ENCODE results near the gene STX19.

STX19 gene, protein sequence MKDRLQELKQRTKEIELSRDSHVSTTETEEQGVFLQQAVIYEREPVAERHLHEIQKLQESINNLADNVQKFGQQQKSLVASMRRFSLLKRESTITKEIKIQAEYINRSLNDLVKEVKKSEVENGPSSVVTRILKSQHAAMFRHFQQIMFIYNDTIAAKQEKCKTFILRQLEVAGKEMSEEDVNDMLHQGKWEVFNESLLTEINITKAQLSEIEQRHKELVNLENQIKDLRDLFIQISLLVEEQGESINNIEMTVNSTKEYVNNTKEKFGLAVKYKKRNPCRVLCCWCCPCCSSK

DNA sequence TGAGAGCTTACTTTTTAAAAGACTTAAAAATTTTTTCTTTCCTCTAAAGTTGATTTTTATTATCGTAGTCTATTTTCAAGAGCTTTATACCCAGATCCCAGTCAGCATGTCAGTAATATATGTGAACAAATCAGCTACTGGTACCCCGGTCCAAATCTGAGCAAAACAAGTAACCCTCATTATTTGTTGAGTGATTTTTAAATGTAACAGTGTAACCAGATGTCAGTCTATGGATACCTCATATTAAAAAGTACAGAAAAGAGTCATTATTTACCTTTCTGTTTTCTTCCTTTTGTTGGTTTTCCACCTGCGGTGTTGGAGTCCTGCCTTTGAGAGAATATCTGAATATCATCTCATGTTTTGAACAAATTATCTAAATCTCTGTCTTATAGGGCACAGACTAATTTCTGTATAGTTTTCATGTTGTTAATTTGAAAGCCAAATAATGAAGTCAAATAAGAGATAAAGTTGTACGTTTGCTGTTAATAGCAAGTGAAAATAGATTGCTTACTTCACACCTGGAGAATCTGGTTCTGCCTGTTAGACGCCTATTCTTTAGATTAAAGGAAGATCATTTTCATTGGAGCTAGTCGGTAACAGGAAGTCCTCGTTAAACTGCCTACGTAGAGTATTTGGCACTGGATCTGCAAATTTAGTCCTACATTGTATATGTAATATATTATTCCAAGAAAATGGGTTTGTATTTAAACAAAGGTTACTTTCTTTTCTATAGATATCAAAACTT is at the start of gene STX19:
Gene STX19, minus strand, starts transcription at position 505 of the 745 bp plus-strand sequence. CDS start 13,328 bp downstream, outside the sequence.
- H3K36me3 ChIP-seq, result no peaks in the 10 kb centered on the region
- H3K9me3 ChIP-seq, result no peaks in the 10 kb centered on the region
- H3K27me3 ChIP-seq, result no peaks in the 10 kb centered on the region
- TF ChIP-seq, protein P1, sequence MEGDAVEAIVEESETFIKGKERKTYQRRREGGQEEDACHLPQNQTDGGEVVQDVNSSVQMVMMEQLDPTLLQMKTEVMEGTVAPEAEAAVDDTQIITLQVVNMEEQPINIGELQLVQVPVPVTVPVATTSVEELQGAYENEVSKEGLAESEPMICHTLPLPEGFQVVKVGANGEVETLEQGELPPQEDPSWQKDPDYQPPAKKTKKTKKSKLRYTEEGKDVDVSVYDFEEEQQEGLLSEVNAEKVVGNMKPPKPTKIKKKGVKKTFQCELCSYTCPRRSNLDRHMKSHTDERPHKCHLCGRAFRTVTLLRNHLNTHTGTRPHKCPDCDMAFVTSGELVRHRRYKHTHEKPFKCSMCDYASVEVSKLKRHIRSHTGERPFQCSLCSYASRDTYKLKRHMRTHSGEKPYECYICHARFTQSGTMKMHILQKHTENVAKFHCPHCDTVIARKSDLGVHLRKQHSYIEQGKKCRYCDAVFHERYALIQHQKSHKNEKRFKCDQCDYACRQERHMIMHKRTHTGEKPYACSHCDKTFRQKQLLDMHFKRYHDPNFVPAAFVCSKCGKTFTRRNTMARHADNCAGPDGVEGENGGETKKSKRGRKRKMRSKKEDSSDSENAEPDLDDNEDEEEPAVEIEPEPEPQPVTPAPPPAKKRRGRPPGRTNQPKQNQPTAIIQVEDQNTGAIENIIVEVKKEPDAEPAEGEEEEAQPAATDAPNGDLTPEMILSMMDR (IDR thresholded peaks at IDR 0.05), result no peak
- no peak within 1 kb of the TSS for H3K4me3 ChIP-seq (ENCODE audit: low read depth in 1 of 2, low read length in 1 of 2)
- no peaks in the 10 kb centered on the region for H3K4me1 ChIP-seq (ENCODE audit: control insufficient read depth in 1 of 2, insufficient read depth in 1 of 2, low read depth in 1 of 2, low read length in 1 of 2)
- no peak within 1 kb of the TSS for H3K27ac ChIP-seq

DNA sequence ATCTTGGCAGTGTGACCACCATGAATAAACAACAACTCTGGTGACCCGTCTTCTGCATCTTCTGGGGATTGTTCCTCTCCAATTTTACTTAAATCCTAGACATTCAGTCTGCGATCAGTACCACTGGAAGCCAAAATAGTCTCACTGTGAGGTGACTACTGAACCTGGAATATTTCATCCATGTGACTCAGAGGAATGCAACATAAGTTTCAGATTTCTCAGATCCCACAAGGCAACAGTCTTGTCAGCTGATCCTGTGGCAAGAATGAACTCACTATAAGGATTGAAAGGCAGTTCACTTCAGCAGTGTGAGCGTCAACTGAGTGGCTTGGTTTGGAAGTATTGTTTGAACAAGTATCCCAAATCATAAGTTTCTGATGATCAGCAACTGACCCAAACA is 47.7 kb upstream of the STX19 start:
- peaks cover 30% of the 10 kb centered on the region for H3K36me3 ChIP-seq
- no peak overlapping the region for H3K27ac ChIP-seq
- no peak overlapping the region for H3K4me3 ChIP-seq (ENCODE audit: low read depth in 1 of 2, low read length in 1 of 2)
- H3K4me1 ChIP-seq (ENCODE audit: control insufficient read depth in 1 of 2, insufficient read depth in 1 of 2, low read depth in 1 of 2, low read length in 1 of 2), result no peaks in the 10 kb centered on the region
- TF ChIP-seq, protein P1 (IDR thresholded peaks at IDR 0.05), result no peak
- no peaks in the 10 kb centered on the region for H3K9me3 ChIP-seq
- no peaks in the 10 kb centered on the region for H3K27me3 ChIP-seq

DNA sequence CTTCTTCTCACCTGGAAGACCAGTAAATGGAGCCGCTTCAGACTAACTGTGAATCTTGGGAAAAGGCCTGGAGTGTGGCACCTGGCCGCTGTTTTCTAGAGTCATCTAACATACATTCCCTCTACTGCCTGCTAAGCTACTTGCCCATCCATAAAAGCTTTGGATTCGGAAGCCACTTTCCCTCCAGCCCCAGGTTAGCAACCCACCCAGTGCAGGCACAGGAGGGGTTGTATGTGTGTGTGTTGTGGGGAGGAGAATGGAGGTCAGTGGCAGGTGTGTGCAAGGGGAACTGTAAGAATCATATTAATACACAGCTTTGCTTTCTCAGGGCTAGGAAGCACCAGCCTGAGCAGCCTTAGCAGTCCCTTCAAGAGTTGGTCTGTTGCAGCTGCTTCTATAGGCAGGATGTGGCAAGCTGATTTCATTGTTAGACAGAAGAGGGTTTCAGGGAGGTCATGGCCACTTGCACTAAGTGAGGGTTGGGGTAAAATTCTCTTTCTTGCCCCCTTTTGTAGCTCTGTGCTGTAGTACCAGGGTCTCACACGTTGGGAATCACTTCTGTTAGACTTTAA is 43.4 kb upstream of the STX19 start:
- no peak overlapping the region for H3K27ac ChIP-seq
- no peaks in the 10 kb centered on the region for H3K4me1 ChIP-seq (ENCODE audit: control insufficient read depth in 1 of 2, insufficient read depth in 1 of 2, low read depth in 1 of 2, low read length in 1 of 2)
- TF ChIP-seq, protein P1 (IDR thresholded peaks at IDR 0.05), result no peak
- no peaks in the 10 kb centered on the region for H3K27me3 ChIP-seq
- no peak overlapping the region for H3K4me3 ChIP-seq (ENCODE audit: low read depth in 1 of 2, low read length in 1 of 2)
- peaks cover 32% of the 10 kb centered on the region for H3K36me3 ChIP-seq
- H3K9me3 ChIP-seq, result no peaks in the 10 kb centered on the region

DNA sequence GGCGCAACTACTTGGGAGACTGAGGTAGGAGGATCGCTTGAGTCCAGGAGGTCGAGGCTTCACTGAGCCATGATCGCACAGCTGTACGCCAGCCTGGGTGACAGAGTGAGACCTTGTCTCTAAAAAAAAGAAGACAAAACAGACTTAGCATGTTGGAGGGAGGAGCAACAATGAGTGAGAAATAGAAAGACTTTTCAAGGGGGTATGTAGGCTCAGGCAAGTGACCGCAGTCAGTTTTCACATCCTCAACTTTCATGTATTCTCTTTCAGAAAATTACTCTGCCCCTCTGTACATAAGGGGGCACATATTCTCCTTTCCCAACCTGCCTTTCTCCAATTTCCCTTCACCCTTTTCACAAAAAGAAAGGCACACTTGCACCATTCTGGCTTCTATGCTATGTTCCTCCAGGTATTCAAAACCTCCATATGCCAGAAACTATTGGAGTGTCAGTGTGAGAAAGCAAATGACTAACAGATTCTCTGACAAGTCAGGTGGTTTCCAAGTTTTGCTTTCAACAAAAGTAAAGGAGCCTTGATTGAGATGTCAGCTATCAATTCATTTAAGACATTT is 42.0 kb upstream of the STX19 start:
- TF ChIP-seq, protein P1 (IDR thresholded peaks at IDR 0.05), result no peak
- Histone ChIP-seq H3K27ac (no peak overlapping the region), H3K27me3 (no peaks in the 10 kb centered on the region)

DNA sequence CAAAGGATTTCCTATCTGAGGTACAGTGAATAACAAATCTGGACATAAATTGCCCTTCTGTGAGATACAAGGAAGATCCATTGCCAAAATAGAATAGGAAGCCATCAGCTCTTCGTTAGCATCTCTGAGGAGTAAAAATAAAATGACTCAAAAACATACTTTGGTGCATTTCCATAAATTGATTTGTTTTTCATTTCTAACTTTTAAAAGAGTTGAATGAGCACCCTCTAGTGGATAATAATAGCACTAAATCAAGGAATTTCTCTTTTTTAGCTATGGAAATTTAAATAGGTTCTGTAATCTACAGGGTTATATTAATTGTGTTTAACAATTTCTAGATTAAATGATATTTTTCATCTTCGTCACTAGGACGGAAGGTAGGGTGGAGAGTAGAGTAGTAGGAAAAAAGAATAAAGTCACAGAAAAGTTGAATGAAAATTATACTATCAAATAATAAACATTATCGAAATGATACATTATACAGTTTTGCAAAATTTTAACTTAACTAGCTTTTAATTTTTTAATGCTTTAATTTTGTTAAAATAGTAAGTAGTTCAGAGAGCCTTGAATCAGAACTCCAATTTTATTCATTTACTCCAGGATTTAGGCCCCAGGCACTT is 40.9 kb upstream of the STX19 start:
- no peak overlapping the region for H3K27ac ChIP-seq
- peaks cover 8 to 9% of the 10 kb centered on the region in 2 experiments for H3K4me1 ChIP-seq (ENCODE audit: control insufficient read depth in 1 of 2, insufficient read depth in 1 of 2, low read depth in 1 of 2, low read length in 1 of 2)
- no peaks in the 10 kb centered on the region for H3K27me3 ChIP-seq
- H3K36me3 ChIP-seq, result peaks cover 23% of the 10 kb centered on the region
- no peak overlapping the region for H3K4me3 ChIP-seq (ENCODE audit: low read depth in 1 of 2, low read length in 1 of 2)
- TF ChIP-seq, protein P1 (IDR thresholded peaks at IDR 0.05), result peak; percentile 41
- H3K9me3 ChIP-seq, result no peaks in the 10 kb centered on the region

More for the DNA sequence above, 42.0 kb upstream of the STX19 start:
- Histone ChIP-seq H3K9me3 (no peaks in the 10 kb centered on the region), H3K4me1 (ENCODE audit: control insufficient read depth in 1 of 2, insufficient read depth in 1 of 2, low read depth in 1 of 2, low read length in 1 of 2) (no peaks in the 10 kb centered on the region), H3K4me3 (ENCODE audit: low read depth in 1 of 2, low read length in 1 of 2) (no peak overlapping the region), H3K36me3 (peaks cover 23% of the 10 kb centered on the region)
